K562 (cell line): ENCODE measurements around the gene MAP7D1. TPM values are rescaled to one million over a fixed set of nuclear protein-coding genes. Genes with fewer than 3 reads are reported as not detected.

Experiments used
- ATF3 ChIP-seq, 2 experiments: fragments of 450-650 bp in 1 of 2; sonication (generic) in 1 of 2; formaldehyde crosslinking in 1 of 2; IDR thresholded peaks in 1 of 2; conservative IDR thresholded peaks in 1 of 2; 2 replicates each; pipeline versions ENCODE4 v1.6.1 to v1.8.1; 2016 to 2023; ENCODE audit warnings: mild to moderate bottlenecking in 2 of 2, moderate library complexity in 2 of 2, inconsistent platforms in 1 of 2, missing genetic modification reagents in 1 of 2
- CAMTA2 ChIP-seq: fragments of 250-450 bp; sonication (Bioruptor Pico); conservative IDR thresholded peaks from 2 replicates; pipeline ENCODE4 v1.5.1; 2022
- ELF1 ChIP-seq: fragments of 200-800 bp; sonication (Bioruptor generic); IDR thresholded peaks from 2 replicates; pipeline ENCODE4 v1.6.1; 2016; ENCODE audit warnings: missing genetic modification characterization, missing compliant biosample characterization
- LARP7 ChIP-seq: fragments of 450-650 bp; IDR thresholded peaks from 2 replicates; pipeline ENCODE4 v1.6.1; 2016
- RNF2 ChIP-seq: sonication (generic); IDR thresholded peaks from 2 replicates; pipeline ENCODE4 v1.6.1; 2016
- RNF219 ChIP-seq: fragments of 250-450 bp; sonication (Bioruptor Pico); IDR thresholded peaks from 2 replicates; pipeline ENCODE4 v1.5.0; 2022; ENCODE audit warnings: mild to moderate bottlenecking
- SMARCB1 ChIP-seq: IDR thresholded peaks from 2 replicates; pipeline ENCODE4 v1.6.1; 2011; ENCODE audit warnings: improper control_type of control experiment, low read depth; ENCODE audit not compliant: insufficient read length
- ZNF24 ChIP-seq: fragments of 450-650 bp; IDR thresholded peaks from 2 replicates; pipeline ENCODE4 v1.6.1; 2016
- ZNF408 ChIP-seq: fragments of 250-450 bp; sonication (Bioruptor Pico); IDR thresholded peaks from 2 replicates; pipeline ENCODE4 v1.4.0; 2020; ENCODE audit warnings: low read depth, mild to moderate bottlenecking, moderate library complexity
- ZNF507 ChIP-seq: conservative IDR thresholded peaks from 2 replicates; pipeline ENCODE4 v1.6.1; 2017; ENCODE audit warnings: missing genetic modification characterization, missing compliant biosample characterization
- ZNF609 ChIP-seq: sonication (generic); formaldehyde crosslinking; IDR thresholded peaks from 2 replicates; pipeline ENCODE4 v1.8.1; 2023; ENCODE audit warnings: missing genetic modification reagents, mild to moderate bottlenecking, borderline replicate concordance
- ZNF695 ChIP-seq: fragments of 450-650 bp; formaldehyde crosslinking; IDR thresholded peaks from 2 replicates; pipeline ENCODE4 v1.4.0; 2020; ENCODE audit warnings: mild to moderate bottlenecking, moderate library complexity
- polyA plus RNA-seq, 8 experiments: library from polyadenylated mRNA; depleted of rRNA in 4 of 8; stranded (reverse) in 5 of 8; unstranded in 3 of 8; fragments of >200 nt; fragmentation: Nextera tagmentation in 2 of 8; fragmentation: Illumina TruSeq in 1 of 8; extraction: Ambion mirVana in 2 of 8; extraction: Trizol in 1 of 8; gene quantifications; 2 replicates each; pipeline versions ENCODE4 v1.2.1 to v1.2.3, GENCODE V29; 2011 to 2014; ENCODE audit warnings: inconsistent platforms in 1 of 8, missing spikeins in 1 of 8
- total RNA-seq, 7 experiments: library from RNA; depleted of rRNA in 6 of 7; stranded (reverse); fragments of >200 nt in 6 of 7; fragmentation: Illumina TruSeq in 2 of 7; extraction: Trizol in 2 of 7; gene quantifications; 2 replicates each; pipeline versions ENCODE4 v1.2.1 to v1.2.3, GENCODE V29; 2011 to 2021; ENCODE audit warnings: low replicate concordance in 1 of 7
- TF ChIP-seq, protein P1 (sequence below): fragments of 450-650 bp; IDR thresholded peaks from 2 replicates; pipeline ENCODE4 v1.6.1; 2018; ENCODE audit warnings: mild to moderate bottlenecking, low read depth; ENCODE audit not compliant: partially characterized antibody
- TF ChIP-seq, protein P2 (sequence below): sonication (generic); formaldehyde crosslinking; IDR thresholded peaks from 2 replicates; pipeline ENCODE4 v1.9.0; 2022; ENCODE audit warnings: mild to moderate bottlenecking, missing genetic modification reagents
- TF ChIP-seq, protein P3 (sequence below): sonication (generic); IDR thresholded peaks from 2 replicates; pipeline ENCODE4 v1.6.1; 2016

MAP7D1 gene
- total and polyA plus RNA-seq, 9 of the 15 experiments (the other 6 are each of a cell fraction or from before 2014, with no cell fraction given) = 3.6 to 108 (median 34.5) TPM

DNA sequence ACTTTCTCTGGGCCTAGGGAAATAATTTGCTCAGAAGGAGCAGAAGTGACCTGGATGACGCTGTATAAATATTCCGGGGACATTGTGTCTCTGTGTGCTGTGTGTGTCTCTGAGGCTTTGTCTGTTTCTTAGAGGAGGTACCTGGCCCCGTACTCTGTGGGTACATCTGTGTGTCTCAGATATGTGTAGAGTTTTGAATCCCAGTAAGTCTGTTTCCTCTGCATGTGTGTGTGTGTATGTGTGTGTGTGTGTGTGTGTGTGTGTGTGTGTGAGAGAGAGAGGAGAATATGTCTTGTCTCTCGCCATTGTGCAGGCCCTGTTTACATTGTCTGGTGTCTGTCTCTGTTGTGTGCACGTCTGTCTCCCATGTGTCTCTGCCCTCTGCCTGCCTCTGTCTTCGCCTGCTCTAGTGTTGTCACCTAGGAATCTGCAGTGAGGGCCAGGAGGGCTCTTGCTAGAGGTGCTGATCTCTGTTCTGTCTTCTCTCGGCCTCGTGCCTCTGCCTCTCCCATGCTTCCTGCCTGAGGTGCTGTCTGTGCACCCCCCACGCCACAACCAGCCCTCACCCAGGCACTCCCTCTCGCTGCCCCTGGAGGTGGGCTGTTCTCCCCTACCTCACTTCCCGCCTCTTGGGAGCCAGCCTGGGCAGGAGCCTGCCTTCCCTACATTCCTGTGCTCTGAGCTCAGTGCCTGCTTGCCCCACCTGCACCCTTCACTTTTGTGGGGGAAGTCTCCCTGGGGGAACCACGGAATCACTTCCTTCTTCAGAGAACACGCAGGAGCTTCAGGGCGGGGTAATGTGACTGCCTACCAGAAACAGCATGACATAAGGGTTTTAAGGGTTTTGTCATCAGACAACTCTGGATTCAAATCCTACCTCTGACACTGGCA lies 5.9 kb downstream of the MAP7D1 start (continued):
- TF ChIP-seq CAMTA2 (CRISPR knock-in tag) (no peak), ZNF609 (CRISPR knock-in tag) (no peak), ZNF408 (CRISPR knock-in tag) (no peak), ATF3 (IDR thresholded peaks at IDR 0.05) (0 out of 2 replicates have a peak, but pooled peaks have one; percentile 30), ATF3 (CRISPR knock-in tag; conservative IDR thresholded peaks at IDR 0.05) (no peak), ZNF507 (tag) (no peak), RNF219 (CRISPR knock-in tag) (no peak), LARP7 (peak; percentile 93; the same call in 1 of the 2 replicates), RNF2 (no peak), SMARCB1 (no peak), ZNF695 (CRISPR knock-in tag) (no peak), ELF1 (no peak; the same call in 1 of the 2 replicates), ZNF24 (no peak)
- TF ChIP-seq, protein P1, sequence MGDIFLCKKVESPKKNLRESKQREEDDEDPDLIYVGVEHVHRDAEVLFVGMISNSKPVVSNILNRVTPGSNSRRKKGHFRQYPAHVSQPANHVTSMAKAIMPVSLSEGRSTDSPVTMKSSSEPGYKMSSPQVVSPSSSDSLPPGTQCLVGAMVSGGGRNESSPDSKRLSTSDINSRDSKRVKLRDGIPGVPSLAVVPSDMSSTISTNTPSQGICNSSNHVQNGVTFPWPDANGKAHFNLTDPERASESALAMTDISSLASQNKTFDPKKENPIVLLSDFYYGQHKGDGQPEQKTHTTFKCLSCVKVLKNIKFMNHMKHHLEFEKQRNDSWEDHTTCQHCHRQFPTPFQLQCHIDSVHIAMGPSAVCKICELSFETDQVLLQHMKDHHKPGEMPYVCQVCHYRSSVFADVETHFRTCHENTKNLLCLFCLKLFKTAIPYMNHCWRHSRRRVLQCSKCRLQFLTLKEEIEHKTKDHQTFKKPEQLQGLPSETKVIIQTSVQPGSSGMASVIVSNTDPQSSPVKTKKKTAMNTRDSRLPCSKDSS = no peak
- TF ChIP-seq, protein P2, sequence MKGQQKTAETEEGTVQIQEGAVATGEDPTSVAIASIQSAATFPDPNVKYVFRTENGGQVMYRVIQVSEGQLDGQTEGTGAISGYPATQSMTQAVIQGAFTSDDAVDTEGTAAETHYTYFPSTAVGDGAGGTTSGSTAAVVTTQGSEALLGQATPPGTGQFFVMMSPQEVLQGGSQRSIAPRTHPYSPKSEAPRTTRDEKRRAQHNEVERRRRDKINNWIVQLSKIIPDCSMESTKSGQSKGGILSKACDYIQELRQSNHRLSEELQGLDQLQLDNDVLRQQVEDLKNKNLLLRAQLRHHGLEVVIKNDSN (CRISPR knock-in tag) = peak; percentile 57
- TF ChIP-seq, protein P3, sequence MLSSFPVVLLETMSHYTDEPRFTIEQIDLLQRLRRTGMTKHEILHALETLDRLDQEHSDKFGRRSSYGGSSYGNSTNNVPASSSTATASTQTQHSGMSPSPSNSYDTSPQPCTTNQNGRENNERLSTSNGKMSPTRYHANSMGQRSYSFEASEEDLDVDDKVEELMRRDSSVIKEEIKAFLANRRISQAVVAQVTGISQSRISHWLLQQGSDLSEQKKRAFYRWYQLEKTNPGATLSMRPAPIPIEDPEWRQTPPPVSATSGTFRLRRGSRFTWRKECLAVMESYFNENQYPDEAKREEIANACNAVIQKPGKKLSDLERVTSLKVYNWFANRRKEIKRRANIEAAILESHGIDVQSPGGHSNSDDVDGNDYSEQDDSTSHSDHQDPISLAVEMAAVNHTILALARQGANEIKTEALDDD = no peak
